HG02642 (cell line): ENCODE results near the gene ARHGEF6.

Experiments
- ATAC-seq: cut with Tn5 transposase; IDR thresholded peaks from one replicate; pipeline ENCODE4 v1.9.1; 2021; ENCODE audit warnings: mild to moderate bottlenecking; ENCODE audit not compliant: unreplicated experiment, poor library complexity

The ARHGEF6 gene

DNA sequence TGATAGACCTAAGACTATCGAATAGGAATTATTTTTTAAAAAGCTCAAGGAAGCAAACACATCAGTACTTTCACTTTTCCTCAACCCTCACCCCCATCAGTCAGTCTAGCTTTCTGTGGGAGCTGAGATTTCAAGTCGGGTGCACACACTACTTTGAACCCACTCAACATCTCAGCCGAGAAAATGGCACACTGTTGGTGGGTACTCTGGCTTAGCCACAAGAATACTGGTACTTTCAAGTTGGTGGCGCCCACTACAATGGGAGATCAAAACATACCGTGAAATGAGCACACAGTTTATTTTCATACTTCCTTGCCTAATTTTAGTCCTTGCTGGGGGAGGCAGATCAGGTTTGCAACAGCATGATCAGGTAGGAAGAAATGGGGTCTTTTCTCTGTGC lies 122.6 kb downstream of the ARHGEF6 start:
- ATAC-seq: no peak

DNA sequence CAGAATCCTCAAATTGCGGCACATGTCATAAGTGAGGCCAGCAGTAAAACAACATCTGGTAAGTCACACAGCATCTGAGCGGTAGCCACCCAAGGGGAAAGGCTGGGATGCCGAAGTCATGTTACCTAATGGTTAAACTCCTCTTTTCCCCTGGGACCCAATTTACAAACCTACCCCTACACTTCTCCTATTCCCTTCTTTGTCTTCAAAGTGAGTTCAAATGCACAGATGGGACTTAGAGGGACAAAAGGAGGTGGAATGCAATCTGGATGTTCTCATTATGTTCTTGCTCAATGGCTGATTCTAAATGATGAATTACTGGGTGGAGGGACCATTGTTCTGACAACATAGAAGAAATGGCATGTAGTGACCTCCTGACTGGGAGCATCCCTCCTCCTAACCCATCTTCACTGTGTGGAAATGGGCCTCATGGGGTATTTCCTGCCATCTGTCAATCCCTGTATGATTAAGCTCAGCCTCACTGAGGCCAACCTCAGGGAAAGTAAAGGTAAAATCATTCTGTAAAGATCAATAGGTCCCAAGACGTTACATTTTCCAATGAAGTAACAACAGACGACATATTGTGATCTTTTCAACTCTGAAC lies 124.3 kb downstream of the ARHGEF6 start:
- no peak for ATAC-seq

DNA sequence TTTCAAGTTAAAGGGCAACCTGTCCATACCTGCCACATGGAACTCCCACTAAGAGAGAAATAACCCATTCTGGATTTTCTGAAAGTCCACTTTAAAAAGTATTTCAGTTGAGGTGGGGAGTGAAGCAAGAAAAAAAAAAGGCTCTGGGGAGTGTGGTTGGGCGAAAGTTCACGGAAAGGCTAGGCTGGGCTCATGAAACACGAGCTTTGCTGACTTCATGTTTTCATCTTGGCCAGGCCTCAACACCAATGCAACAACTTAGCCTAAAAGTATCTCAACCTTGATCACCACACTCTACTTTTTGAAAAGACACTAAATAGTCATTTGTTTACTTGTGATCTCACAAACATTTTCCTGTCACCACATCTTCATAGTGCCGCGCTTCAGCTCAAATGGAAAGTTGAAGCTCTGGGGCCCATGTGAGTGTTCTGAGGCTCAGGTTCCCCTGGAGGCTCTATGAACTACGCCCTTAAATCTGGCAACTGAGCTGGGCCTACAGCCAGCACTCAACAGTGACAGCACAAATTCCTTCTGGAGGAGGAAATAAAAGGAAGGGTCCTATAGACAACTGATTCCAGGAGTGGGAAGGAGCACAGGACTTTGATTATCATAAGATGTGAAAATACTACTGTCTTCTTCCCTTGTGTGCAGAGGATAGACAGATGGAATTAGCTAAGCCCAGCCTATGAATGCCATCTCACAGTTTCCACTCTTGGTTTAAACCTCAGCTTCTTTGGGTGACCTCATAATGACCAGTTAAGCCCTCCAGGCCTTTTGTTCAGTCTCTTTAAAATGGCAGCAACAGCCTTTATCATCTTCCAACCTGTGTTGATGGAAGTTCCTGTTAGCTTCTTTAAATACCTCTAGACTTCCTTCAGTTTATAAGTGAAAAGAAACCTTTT lies 127.7 kb downstream of the ARHGEF6 start:
- no peak for ATAC-seq

DNA sequence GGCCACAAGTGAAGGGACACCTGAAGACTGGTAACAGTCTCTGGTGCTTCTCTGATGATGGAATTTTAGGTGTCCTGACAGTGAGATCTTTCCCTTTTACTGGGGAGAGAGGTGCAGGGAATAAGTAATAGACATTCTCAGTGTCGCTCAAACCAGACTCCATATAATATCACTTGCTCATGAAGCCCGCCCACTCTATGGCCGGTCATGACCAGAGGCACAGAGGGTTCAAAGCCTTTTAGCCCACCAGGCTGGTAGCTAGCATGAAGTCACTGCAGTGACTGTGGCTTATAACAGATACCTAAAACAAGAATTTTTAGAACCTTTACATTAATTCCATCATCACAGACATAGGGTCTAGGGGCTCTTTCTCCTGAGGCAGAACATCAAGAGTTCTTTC lies 129.9 kb downstream of the ARHGEF6 start:
- ATAC-seq: no peak

DNA sequence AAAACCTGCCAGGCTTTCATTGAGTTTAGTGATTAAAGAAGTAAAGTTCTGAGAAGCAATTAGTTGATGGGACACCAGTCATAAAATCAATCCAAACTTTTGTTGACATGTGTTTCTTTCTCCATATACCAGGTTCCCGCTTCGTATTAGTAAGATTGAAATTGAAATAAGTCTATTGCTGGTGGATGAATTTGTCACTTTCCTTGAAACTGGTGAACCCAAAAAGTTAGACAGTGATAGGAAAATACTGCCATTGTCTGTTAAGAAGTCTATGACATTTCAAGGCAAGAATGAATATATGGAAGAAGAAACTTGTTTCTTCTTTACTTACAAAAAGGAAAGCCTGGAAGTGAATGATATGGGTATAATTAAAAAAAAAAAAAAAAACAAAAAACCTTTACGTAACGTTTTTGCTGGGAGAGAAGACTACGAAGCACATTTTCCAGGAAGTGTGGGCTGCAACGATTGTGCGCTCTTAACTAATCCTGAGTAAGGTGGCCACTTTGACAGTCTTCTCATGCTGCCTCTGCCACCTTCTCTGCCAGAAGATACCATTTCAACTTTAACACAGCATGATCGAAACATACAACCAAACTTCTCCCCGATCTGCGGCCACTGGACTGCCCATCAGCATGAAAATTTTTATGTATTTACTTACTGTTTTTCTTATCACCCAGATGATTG lies 132.9 kb downstream of the ARHGEF6 start, which contains the start of gene CD40LG:
Gene CD40LG, plus strand, starts transcription at position 482 of the 684 bp plus-strand sequence. Its CDS starts 91 bp downstream, at position 573.
- no peak for ATAC-seq

DNA sequence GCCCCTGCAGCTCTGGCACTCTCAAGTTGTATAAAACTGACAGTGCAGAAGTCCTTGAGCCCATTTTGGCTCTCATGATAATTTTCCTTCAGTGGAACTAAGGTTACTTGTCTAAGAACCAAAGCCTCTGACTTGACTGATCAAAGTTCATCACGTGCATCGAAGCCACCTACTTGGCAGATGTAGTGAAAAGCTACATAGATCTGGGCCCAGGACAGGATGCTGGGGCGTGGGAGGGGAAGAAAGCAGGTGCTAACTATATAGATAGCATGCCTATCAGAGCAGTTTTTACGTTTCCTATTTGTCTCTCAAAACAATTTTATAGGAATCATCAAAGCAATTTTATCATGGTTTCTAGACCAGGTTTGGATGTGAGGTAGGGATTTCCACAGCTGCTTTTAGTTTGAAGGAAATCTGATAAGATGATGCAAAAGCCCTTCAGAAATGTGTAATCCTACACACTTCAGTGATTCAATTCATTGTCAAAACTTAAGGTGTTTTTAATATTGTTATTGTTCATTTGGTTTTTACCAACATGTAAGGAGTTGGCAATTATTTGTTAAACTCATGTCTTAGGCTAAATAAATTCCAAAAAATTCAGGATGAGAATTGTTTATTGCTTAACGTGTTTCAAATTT lies 134.0 kb downstream of the ARHGEF6 start:
- ATAC-seq: no peak

DNA sequence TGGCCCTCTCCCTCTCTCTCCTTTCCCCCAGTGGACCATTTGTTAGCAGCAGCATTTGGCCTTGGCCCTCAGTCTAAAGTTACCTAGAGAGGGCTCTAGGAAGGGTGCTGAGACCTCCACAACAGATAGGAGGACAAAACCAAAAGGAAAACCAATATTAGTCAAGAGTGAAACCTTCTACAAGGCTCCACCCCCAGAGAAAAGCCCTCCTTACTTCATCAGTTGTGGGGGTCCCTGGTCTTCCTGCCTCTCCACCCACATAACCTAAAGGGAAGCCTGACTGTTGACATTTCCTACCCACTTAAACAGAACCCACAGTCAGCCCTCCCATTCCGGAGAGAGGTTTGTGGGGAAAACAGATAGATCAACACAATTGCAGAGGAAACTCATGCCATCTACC lies 137.5 kb downstream of the ARHGEF6 start:
- no peak for ATAC-seq

DNA sequence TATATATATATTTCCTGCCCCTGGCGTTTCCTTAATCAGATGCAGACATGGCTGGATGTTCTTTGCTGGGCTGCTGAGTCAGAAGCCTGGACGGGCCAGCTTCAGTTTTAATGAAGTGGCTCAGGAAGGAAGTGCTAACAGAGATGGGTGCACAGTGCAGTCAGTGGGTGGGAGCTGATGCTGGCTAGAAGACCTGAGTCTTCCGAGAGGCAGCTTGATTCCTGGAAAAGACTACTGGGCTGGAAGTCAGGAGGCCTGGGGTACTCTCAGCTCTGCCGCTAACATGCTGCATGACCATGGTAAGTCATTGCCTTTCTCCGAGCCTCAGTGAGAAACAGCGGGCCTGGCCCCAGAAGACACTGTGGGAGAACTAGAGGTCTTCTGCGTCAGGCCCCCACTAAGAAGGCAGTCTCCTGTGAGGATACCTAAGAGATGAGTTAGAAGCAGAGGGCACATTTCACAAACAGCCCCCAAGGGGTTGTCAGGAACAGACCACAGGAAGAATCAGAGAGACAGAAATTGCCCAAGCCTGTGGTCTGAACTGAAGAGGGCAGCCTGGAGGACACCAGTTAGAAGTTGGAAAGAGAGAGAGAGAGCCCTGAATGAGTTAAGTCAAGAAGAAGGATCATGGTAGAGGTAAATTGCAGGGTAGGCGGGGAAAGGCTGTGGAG lies 141.1 kb downstream of the ARHGEF6 start:
- ATAC-seq: no peak

DNA sequence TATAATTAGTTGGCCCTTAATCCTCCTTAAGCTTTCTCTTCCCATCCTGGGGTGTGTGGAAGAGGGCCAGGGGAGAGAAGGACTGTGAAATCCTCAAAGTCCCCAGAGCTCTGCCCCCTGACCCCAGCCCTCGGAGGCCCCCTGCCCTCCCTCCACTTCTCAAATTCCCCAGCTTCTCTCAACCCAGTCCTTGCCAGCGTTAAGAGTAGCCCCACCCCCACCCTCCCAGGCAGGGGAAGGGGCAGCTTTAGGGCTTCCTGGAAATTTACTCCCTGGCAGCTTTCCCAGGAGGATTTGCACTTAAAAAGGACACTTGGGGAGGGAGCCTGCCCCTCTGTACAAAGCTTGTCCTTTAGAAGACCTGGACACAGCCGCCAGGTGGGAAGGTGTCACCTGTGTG lies 144.6 kb downstream of the ARHGEF6 start:
- no peak for ATAC-seq

DNA sequence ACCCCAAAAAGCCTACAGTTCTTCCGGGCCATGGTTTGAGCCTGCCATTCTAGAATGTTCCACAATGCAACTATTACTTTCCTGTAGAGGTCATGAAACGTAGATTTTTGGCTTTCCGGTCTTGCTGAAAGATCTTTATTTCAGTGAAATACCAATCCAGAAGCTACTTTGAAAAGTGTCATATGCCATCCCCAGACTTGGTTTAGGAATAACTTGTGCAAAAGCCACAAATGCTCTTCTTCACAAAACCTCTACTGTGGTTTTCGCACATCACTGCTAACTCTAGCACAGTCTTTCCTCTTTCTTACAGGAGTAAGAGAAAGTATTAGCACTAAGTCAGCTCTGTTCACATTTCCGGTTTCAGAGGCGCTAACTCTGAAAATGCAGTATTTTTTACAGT lies 145.5 kb downstream of the ARHGEF6 start:
- ATAC-seq: no peak

DNA sequence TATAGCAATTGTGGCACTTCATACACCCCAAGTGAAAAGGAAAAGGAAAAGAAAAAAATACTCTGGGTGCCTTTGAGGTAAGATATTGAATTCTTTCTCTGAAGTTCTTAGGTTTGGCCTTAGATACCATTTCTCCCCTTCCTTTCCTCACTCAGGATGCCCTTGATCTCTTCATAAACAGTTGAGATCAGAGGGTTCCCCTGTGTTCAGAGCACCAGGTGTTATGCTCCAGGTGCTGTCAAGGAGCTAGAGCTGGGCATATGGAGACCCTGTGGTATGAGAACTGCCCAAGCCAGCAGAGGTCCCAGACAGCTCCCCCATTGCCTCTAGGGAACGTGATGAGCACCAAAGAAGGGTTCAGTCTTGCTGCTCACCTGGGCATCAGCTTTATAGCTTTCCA lies 149.9 kb downstream of the ARHGEF6 start:
- ATAC-seq: no peak

DNA sequence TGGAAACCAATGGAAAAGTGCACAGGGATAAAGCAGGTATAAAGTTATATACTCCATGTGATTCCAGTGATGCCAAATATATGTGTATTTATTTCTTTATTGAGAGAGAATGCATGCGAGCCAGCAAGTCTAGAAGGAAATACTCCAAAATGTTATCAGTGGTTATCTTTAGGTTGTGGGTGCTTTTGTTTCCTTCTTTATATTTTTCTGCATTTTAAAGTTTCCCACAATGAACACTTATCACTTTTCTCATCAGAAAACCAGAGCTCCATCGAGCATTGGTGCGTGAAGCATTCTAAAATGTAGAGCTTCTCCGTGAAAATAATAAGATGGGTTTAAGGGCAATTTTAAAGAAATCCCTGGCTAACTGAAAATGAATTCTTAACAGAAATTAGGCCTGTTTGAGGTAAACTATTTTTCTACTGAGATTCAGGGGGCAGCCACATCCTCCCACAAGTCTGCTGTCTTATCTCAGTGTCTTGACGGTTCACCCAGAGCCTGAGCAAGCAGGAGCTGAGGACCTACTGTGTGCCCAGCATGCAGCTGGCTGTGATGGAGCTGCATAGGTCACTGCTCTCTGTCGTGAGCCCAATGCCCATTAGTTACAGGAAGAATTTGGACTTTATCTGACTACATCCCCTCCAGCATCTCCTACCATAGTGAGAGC lies 151.5 kb downstream of the ARHGEF6 start:
- ATAC-seq: no peak

DNA sequence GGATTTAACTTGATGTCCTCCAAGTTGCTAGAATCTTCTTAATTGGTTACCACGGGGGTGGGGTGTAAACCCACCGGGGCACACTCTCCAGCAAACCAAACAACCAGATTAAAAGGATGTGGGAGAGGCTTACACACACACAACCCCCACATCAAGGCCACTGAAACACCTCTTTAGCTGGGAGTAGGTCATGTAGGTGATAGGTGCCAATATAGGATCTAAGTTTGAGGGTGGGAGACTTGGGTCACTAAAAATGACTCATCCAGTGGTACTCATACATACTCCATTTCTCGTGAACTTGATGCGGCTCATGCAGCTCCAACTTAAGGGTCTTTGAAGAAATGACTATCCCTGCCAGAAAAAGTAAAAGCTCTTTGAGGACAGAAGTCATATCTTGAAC lies 153.3 kb downstream of the ARHGEF6 start:
- no peak for ATAC-seq

DNA sequence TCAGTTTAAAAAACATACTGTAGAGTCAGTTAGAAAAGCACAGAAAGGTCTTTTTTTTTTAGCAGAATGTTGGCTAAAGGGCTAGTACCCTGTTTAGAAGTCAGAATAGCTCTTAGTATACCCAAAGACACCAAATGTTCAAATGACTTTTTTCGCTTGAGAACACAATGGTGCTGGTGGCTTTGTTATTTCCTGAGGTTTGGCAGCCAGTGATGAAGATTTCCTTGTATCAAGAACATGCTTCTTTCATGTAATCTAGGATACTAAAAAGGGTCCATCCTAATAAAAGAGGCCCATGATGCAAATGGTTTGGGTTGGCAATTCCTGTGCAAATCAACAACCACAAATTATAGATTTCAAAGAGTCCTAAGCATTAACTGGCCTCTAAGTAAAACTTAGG lies 153.8 kb downstream of the ARHGEF6 start:
- ATAC-seq: no peak

DNA sequence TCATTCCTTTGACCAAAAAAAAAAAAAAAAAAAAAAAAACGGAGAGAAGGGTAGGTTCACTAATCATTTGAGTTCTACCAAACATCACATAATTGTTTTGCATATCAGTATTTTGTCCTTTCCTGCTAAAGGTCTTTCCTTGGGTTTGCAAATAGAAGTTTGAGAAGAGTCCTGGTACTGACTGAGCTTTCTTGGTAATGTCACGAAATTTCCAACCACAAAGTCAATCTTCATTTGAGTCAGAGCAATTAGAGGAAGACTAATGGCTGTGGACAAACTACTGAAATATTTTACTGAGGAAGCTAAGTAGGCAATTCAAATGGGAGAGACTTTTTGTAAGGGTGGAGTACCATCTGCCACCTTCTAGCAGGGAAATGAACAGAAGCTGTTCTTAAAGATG lies 154.5 kb downstream of the ARHGEF6 start:
- no peak for ATAC-seq

DNA sequence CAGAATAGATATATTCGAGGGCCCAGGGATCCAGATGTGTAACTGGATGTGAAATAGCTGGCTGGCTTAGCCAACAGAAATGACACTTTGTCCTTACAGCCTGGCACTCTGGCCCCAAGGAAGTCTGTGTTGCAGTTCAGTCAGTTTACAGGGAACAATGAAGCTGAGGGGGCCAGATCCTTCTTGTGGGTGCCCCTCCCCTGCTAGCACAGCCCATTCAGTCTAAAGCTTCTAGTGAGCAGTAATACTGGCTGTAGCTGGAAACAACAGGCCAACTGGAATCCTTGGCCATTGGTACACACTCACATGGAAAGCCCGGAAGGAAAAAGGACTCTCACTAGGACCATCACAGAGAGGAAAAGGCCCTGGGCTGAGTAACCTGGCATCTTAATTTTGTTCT lies 155.5 kb downstream of the ARHGEF6 start:
- ATAC-seq: no peak

DNA sequence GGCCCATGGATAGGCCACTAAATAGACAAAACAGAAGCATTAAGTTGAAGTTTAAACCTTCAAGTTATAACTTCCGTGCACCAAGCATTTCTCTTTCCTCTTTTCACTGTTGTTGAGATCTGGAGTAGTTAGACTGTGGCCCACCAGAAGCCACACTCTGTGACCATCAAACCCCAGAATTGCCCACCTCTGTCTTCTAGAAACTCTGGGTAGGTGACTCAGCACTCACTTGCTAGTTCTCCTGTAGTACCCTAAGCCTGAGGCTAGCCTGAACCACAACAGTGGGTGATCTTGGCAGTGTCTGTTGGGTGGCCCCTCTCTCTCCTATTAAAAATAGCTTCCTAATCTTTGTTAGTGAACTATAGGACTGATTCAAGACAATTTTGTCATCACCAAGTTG lies 157.3 kb downstream of the ARHGEF6 start:
- ATAC-seq: no peak

DNA sequence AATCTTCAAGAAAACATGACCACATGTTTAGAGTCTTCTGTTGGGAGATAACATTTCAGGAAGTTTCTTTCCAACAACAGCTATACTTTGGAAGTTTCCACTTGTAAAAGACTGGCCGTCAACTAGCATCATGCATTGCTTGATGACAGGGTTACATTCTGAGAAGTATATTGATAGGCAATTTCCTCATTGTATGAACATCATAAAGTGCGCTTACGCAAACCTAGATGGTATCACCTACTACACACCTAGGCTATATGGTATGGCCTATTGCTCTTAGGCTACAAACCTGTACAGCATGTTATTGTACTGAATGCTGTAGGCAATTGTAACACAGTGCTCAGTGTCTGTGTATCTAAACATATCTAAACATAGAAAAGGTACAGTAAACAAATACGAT lies 158.2 kb downstream of the ARHGEF6 start:
- no peak for ATAC-seq

DNA sequence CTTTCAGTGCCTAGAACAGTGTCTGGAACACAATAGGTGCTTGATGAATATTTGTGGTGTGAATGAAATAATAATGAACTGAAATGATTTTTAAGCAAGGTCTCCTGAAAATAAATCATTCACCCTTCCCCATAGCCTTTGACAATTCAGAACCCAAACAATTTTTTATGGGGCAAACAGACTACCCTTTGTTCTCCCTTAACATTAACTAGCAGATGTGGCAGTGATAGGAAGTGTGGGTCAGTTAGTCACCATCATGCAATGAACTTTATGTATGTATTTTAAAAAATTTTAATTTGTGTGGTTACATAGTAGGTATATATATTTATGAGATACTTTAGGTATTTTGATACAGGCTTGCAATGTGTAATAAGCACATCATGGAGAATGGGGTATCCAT lies 160.0 kb downstream of the ARHGEF6 start:
- no peak for ATAC-seq
